Measurements from ENCODE around the gene HEBP2.

DNA sequence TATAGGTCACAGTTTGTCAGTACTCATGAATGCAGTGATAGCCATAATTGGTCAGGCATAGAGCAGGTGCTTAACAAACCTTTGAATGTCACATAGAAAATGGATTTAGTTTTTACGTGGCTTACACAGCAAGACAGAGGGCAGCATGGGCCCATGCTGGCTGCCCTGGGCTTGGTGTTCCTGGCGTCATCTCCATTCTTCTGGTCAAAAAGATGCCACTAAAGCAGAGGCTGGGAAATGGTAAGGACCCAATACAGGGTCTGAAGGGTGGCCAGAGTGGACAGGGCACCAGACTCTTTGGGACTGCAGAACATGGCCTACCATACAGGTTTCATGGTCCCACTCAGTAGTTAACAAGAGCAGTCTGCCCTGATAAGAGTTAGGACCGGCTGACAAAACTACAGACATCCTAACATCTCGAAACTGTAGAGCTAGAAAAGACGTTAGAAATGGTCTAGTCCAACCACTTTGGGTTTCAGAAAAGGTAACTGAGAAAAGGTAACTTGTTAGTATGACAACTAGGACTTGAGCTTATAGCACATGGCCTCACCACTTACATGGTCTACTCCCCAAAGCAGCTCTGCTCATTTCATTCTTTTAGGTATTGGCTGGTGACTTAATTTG, 22.6 kb downstream of the HEBP2 start:
- TF ChIP-seq TCF4 (CRISPR knock-in tag; IDR thresholded peaks at IDR 0.05; ENCODE audit: borderline replicate concordance) = no peak
- TF ChIP-seq GLIS3 (CRISPR knock-in tag; IDR thresholded peaks at IDR 0.05) = no peak
- TF ChIP-seq PPARA (CRISPR knock-in tag; IDR thresholded peaks at IDR 0.05; ENCODE audit: borderline replicate concordance) = no peak
- no peak for TF ChIP-seq ZFP30 (CRISPR knock-in tag; IDR thresholded peaks at IDR 0.05)
- TF ChIP-seq ZFP3 (CRISPR knock-in tag; IDR thresholded peaks at IDR 0.05) = no peak
- no peak for TF ChIP-seq TOX (CRISPR knock-in tag; IDR thresholded peaks at IDR 0.05; ENCODE audit: borderline replicate concordance)
- TF ChIP-seq, protein P1, sequence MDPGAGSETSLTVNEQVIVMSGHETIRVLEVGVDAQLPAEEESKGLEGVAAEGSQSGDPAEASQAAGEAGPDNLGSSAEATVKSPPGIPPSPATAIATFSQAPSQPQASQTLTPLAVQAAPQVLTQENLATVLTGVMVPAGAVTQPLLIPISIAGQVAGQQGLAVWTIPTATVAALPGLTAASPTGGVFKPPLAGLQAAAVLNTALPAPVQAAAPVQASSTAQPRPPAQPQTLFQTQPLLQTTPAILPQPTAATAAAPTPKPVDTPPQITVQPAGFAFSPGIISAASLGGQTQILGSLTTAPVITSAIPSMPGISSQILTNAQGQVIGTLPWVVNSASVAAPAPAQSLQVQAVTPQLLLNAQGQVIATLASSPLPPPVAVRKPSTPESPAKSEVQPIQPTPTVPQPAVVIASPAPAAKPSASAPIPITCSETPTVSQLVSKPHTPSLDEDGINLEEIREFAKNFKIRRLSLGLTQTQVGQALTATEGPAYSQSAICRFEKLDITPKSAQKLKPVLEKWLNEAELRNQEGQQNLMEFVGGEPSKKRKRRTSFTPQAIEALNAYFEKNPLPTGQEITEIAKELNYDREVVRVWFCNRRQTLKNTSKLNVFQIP (CRISPR knock-in tag; IDR thresholded peaks at IDR 0.05; ENCODE audit: borderline replicate concordance, low read depth) = no peak
- TF ChIP-seq, protein P2, sequence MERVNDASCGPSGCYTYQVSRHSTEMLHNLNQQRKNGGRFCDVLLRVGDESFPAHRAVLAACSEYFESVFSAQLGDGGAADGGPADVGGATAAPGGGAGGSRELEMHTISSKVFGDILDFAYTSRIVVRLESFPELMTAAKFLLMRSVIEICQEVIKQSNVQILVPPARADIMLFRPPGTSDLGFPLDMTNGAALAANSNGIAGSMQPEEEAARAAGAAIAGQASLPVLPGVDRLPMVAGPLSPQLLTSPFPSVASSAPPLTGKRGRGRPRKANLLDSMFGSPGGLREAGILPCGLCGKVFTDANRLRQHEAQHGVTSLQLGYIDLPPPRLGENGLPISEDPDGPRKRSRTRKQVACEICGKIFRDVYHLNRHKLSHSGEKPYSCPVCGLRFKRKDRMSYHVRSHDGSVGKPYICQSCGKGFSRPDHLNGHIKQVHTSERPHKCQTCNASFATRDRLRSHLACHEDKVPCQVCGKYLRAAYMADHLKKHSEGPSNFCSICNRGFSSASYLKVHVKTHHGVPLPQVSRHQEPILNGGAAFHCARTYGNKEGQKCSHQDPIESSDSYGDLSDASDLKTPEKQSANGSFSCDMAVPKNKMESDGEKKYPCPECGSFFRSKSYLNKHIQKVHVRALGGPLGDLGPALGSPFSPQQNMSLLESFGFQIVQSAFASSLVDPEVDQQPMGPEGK (CRISPR knock-in tag; IDR thresholded peaks at IDR 0.05; ENCODE audit: borderline replicate concordance) = no peak
- TF ChIP-seq, protein P3, sequence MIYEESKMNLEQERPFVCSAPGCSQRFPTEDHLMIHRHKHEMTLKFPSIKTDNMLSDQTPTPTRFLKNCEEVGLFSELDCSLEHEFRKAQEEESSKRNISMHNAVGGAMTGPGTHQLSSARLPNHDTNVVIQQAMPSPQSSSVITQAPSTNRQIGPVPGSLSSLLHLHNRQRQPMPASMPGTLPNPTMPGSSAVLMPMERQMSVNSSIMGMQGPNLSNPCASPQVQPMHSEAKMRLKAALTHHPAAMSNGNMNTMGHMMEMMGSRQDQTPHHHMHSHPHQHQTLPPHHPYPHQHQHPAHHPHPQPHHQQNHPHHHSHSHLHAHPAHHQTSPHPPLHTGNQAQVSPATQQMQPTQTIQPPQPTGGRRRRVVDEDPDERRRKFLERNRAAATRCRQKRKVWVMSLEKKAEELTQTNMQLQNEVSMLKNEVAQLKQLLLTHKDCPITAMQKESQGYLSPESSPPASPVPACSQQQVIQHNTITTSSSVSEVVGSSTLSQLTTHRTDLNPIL (CRISPR knock-in tag; IDR thresholded peaks at IDR 0.05; ENCODE audit: low read depth) = no peak

Data from SK-N-SH treated with all-trans-retinoic acid at 6 μM for 48 hours (cell line).